Uterus (tissue), 4 donors: Measurements from ENCODE around the gene CPOX. TPM values are rescaled to one million over a fixed set of nuclear protein-coding genes. Genes with fewer than 3 reads are reported as not detected.
A peak's percentile ranks its signal among the peaks of the same experiment; 100 is the strongest.

Source experiments
- DNase-seq, 2 donors: peaks; one replicate each; pipeline ENCODE4 v3.0.0-alpha.2; 2019 to 2020
- H3K27ac ChIP-seq, 2 donors: fragments of 200-600 bp; sonication (generic); 1 replicate in 1 of 2; 2 replicates in 1 of 2; pipeline ENCODE4 v1.5.1; 2016 to 2018
- H3K27me3 ChIP-seq, 2 donors: fragments of 200-600 bp; sonication (generic); one replicate each; pipeline ENCODE4 v1.5.1; 2018 to 2019; ENCODE audit warnings: control low read depth in 1 of 2
- H3K36me3 ChIP-seq, 2 donors: fragments of 200-600 bp; sonication (generic); one replicate each; pipeline ENCODE4 v1.5.1; 2019; ENCODE audit warnings: control low read depth in 1 of 2
- H3K4me1 ChIP-seq, 2 donors: fragments of 200-600 bp; sonication (generic); one replicate each; pipeline ENCODE4 v1.5.1; 2018 to 2019; ENCODE audit warnings: control low read depth in 1 of 2
- H3K4me3 ChIP-seq, 2 donors: fragments of 200-600 bp; sonication (generic); 1 replicate in 1 of 2; 2 replicates in 1 of 2; pipeline ENCODE4 v1.5.1; 2018 to 2019; ENCODE audit warnings: mild to moderate bottlenecking in 1 of 2
- H3K9me3 ChIP-seq, 2 donors: fragments of 200-600 bp; sonication (generic); one replicate each; pipeline ENCODE4 v1.5.1; 2019; ENCODE audit warnings: control low read depth in 1 of 2
- CTCF ChIP-seq, 4 experiments: fragments of 200-600 bp in 2 of 4; fragments of 450-650 bp in 2 of 4; sonication (generic) in 2 of 4; IDR thresholded peaks; one replicate each; pipeline ENCODE4 v1.5.1; 2016 to 2019; ENCODE audit warnings: antibody characterized with exemption in 4 of 4, mild to moderate bottlenecking in 2 of 4, moderate library complexity in 1 of 4
- POLR2A ChIP-seq, 2 donors: fragments of 450-650 bp; IDR thresholded peaks; one replicate each; pipeline ENCODE4 v1.6.1; 2016; ENCODE audit warnings: antibody characterized with exemption in 2 of 2, mild to moderate bottlenecking in 1 of 2, moderate library complexity in 1 of 2
- intact Hi-C: fragments of 100-400 bp; cut with DNase I; formaldehyde crosslinking; loops from one replicate; pipeline ENCODE4 v1.15.1; 2023; ENCODE audit warnings: low total_unique reads
- total RNA-seq, 4 donors: library from RNA; depleted of rRNA in 3 of 4; stranded (reverse); fragments of >200 nt in 3 of 4; gene quantifications; one replicate each; pipeline versions ENCODE4 v1.1.0 to v1.2.4, GENCODE V29; 2014 to 2023
- donor health status: DM: yes; HTN: yes; CAD: no.

Gene CPOX
- total RNA-seq, 4 donors from 2014 or later = 2.8 to 30.5 (median 17.7) TPM

- H3K27me3 ChIP-seq = no peaks in the 10 kb centered on the region
Measured at GRCh38 chr3:98600412-98601095, 7.1 kb upstream of the CPOX start.

GRCh38 chr3:98599647-98600411, 6.4 kb upstream of the CPOX start:
- no peaks in the 10 kb centered on the region for H3K27me3 ChIP-seq
- intact Hi-C loops = loop anchor here (10.0 kb wide), 1 partner anchor 215 kb away; no protein-coding TSS in a partner anchor
- H3K36me3 ChIP-seq = no peaks in the 10 kb centered on the region
- no peak for DNase-seq
- H3K4me3 ChIP-seq = no peak overlapping the region
- TF ChIP-seq CTCF (IDR thresholded peaks at IDR 0.05) (no peak), POLR2A (IDR thresholded peaks at IDR 0.05) (no peak)
- H3K4me1 ChIP-seq = no peaks in the 10 kb centered on the region
- no peak overlapping the region for H3K27ac ChIP-seq
- H3K9me3 ChIP-seq = no peaks in the 10 kb centered on the region

More at GRCh38 chr3:98600412-98601095, 7.1 kb upstream of the CPOX start:
- Histone ChIP-seq H3K4me3 (no peak overlapping the region), H3K36me3 (no peaks in the 10 kb centered on the region), H3K9me3 (no peaks in the 10 kb centered on the region), H3K27ac (no peak overlapping the region), H3K4me1 (no peaks in the 10 kb centered on the region)
- DNase-seq = no peak
- intact Hi-C loops = loop anchor here (10.0 kb wide), 1 partner anchor 214 kb away; no protein-coding TSS in a partner anchor
- TF ChIP-seq POLR2A (IDR thresholded peaks at IDR 0.05) (no peak), CTCF (IDR thresholded peaks at IDR 0.05) (no peak)

- no peaks in the 10 kb centered on the region for H3K9me3 ChIP-seq
- H3K4me3 ChIP-seq = no peak overlapping the region
- intact Hi-C loops = no loop called here
- H3K27ac ChIP-seq = no peak overlapping the region
- no peaks in the 10 kb centered on the region for H3K27me3 ChIP-seq
- H3K4me1 ChIP-seq = no peaks in the 10 kb centered on the region
- no peak for DNase-seq
- no peaks in the 10 kb centered on the region for H3K36me3 ChIP-seq
- TF ChIP-seq CTCF (IDR thresholded peaks at IDR 0.05) (no peak), POLR2A (IDR thresholded peaks at IDR 0.05) (no peak)
Measured at GRCh38 chr3:98598492-98598891, 5.1 kb upstream of the CPOX start.

GRCh38 chr3:98596541-98597500, 3.4 kb upstream of the CPOX start:
- intact Hi-C loops = no loop called here
- Histone ChIP-seq H3K27ac (no peak overlapping the region), H3K4me1 (no peaks in the 10 kb centered on the region), H3K36me3 (no peaks in the 10 kb centered on the region), H3K27me3 (no peaks in the 10 kb centered on the region), H3K9me3 (no peaks in the 10 kb centered on the region), H3K4me3 (no peak overlapping the region)
- no peak for DNase-seq
- peak; percentile 35 to 65 (median 38) for TF ChIP-seq CTCF (IDR thresholded peaks at IDR 0.05)
- TF ChIP-seq POLR2A (IDR thresholded peaks at IDR 0.05) = no peak
